ENCODE data around the gene FBXO36. TPM values are rescaled to one million over a fixed set of nuclear protein-coding genes. Genes with fewer than 3 reads are reported as not detected.

Gene FBXO36
- total and polyA plus RNA-seq, 2 of the 13 experiments (the other 11 are each of a cell fraction or from before 2014, with no cell fraction given): 2.8 TPM

DNA sequence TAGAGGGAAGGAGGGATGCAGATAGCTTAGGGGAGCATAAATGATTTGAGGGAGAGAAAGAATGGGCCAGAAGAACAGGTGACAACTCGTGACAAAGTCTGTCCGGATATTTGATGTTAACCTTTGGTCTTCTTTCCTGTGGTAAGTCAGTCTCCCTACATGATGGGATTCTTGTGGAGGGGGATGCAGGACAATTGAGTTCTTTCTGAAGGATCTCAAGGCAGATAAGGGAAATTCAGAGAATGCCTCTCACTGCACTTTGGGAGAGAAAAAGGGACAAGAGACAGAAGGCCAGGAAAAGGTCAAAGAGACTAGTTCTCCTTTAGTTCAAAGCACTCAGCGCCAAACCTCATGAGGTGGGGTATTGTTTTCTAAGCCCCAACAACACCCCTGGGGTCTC lies 34.2 kb downstream of the FBXO36 start:
- in situ Hi-C loops (cut with HindIII; ENCODE audit: extremely low pct_ligation_motif_present, low pct_unique_long_range_greater_than_20kb) (no loop called here), intact Hi-C loops (cut with micrococcal nuclease; ENCODE audit: unreplicated experiment) (no loop called here)
- Histone ChIP-seq H2AFZ (ENCODE audit: low read length) (no peak overlapping the region), H3K27ac (ENCODE audit: extremely low read length, insufficient read depth, low read length) (no peak overlapping the region), H3K4me2 (ENCODE audit: low read depth, low read length) (no peak overlapping the region), H3K4me1 (ENCODE audit: insufficient read depth, low read length) (peaks cover 11% of the 10 kb centered on the region), H3K9me3 (ENCODE audit: low read length) (no peaks in the 10 kb centered on the region), H3K79me2 (ENCODE audit: insufficient read depth, low read length) (no peaks in the 10 kb centered on the region), H4K20me1 (ENCODE audit: insufficient read depth, low read length) (no peaks in the 10 kb centered on the region), H3K27me3 (ENCODE audit: control insufficient read depth in 1 of 2, insufficient read depth in 2 of 2, low read length in 2 of 2) (no peaks in the 10 kb centered on the region), H3K4me3 (replicated peaks in 1 of 3; ENCODE audit: insufficient read depth in 1 of 3, low read depth in 2 of 3, low read length in 3 of 3) (no peak overlapping the region), H3K9ac (ENCODE audit: insufficient read depth, low read depth, low read length) (no peak overlapping the region), H3K36me3 (replicated peaks in 1 of 2; ENCODE audit: control insufficient read depth in 1 of 2, insufficient read depth in 2 of 2, low read length in 2 of 2) (no peaks in the 10 kb centered on the region)
- ChIA-PET POLR2A (no interaction called here), CTCF (ENCODE audit: low intra/inter-chr PET ratio, low total read pairs) (no interaction called here)
- TF ChIP-seq ZNF232 (CRISPR knock-in tag; IDR thresholded peaks at IDR 0.05; ENCODE audit: borderline replicate concordance) (no peak), PLSCR1 (CRISPR knock-in tag; IDR thresholded peaks at IDR 0.05; ENCODE audit: borderline replicate concordance) (no peak), ZNF569 (CRISPR knock-in tag; IDR thresholded peaks at IDR 0.05; ENCODE audit: borderline replicate concordance) (no peak), SMAD1 (CRISPR knock-in tag; IDR thresholded peaks at IDR 0.05; ENCODE audit: borderline replicate concordance, low read depth) (no peak), GABPA (IDR thresholded peaks at IDR 0.05; ENCODE audit: low read depth, low read length) (no peak), GABPA (CRISPR knock-in tag; IDR thresholded peaks at IDR 0.05; ENCODE audit: low read depth) (no peak), POLR2AphosphoS2 (IDR thresholded peaks at IDR 0.05; ENCODE audit: low read depth, low read length) (no peak), ZNF354B (CRISPR knock-in tag; IDR thresholded peaks at IDR 0.05) (no peak), ZNF329 (CRISPR knock-in tag; IDR thresholded peaks at IDR 0.05; ENCODE audit: low read depth) (no peak), ZFX (CRISPR knock-in tag; IDR thresholded peaks at IDR 0.05; ENCODE audit: low read depth) (no peak), ZNF383 (CRISPR knock-in tag; IDR thresholded peaks at IDR 0.05; ENCODE audit: borderline replicate concordance) (no peak), SMYD3 (CRISPR knock-in tag; IDR thresholded peaks at IDR 0.05) (no peak), ZFP90 (CRISPR knock-in tag; IDR thresholded peaks at IDR 0.05; ENCODE audit: borderline replicate concordance) (no peak), EZH2 (conservative IDR thresholded peaks at IDR 0.05; ENCODE audit: low read depth, low read length) (no peak), ZNF20 (CRISPR knock-in tag; IDR thresholded peaks at IDR 0.05) (no peak), NPAS2 (CRISPR knock-in tag; IDR thresholded peaks at IDR 0.05; ENCODE audit: borderline replicate concordance) (no peak)
- TF ChIP-seq, protein P1, sequence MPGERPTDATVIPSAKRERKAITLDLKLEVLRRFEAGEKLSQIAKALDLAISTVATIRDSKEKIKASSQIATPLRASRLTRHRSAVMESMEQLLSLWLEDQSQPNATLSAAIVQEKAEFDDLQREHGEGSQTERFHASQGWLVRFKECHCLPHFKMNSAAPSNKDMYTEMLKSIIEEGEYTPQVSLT (CRISPR knock-in tag; IDR thresholded peaks at IDR 0.05; ENCODE audit: borderline replicate concordance, low read depth): no peak
- TF ChIP-seq, protein P2, sequence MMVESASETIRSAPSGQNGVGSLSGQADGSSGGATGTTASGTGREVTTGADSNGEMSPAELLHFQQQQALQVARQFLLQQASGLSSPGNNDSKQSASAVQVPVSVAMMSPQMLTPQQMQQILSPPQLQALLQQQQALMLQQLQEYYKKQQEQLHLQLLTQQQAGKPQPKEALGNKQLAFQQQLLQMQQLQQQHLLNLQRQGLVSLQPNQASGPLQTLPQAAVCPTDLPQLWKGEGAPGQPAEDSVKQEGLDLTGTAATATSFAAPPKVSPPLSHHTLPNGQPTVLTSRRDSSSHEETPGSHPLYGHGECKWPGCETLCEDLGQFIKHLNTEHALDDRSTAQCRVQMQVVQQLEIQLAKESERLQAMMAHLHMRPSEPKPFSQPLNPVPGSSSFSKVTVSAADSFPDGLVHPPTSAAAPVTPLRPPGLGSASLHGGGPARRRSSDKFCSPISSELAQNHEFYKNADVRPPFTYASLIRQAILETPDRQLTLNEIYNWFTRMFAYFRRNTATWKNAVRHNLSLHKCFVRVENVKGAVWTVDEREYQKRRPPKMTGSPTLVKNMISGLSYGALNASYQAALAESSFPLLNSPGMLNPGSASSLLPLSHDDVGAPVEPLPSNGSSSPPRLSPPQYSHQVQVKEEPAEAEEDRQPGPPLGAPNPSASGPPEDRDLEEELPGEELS (CRISPR knock-in tag; IDR thresholded peaks at IDR 0.05): no peak
- WGBS (ENCODE audit: low lambda C conversion rate): 40% methylated on average over 3 of the region's 3 CpGs
- no TSS peak for BruUV-seq (replicated peaks)
- DNase-seq (ENCODE audit: low spot score) (no peak), FAIRE-seq (no peak), ATAC-seq (no peak)

All from HepG2 (cell line).